ENCODE data around the gene ACTL6B.
"Not testable (repeated sequence)": the region's sequence is repeated elsewhere in the genome, so short reads cannot be mapped to it uniquely, and the experiment has no call there.

Gene ACTL6B

GRCh38 chr7:100655908-100656674 lies at the start of gene ACTL6B:
ACTL6B (minus strand) TSS chr7:100656448; CDS start chr7:100656354, 94 bp downstream.
- no peak for DNase-seq (ENCODE audit: low read depth, low spot score)
- H3K27ac ChIP-seq, result no peak within 1 kb of the TSS

GRCh38 chr7:100705320-100705752 lies 49.1 kb upstream of the ACTL6B start:
- no peak for DNase-seq (ENCODE audit: low read depth, low spot score)
- peak overlapping the region; percentile 58 for H3K27ac ChIP-seq

GRCh38 chr7:100701089-100701488 lies 44.8 kb upstream of the ACTL6B start:
- not testable (repeated sequence) for DNase-seq (ENCODE audit: low read depth, low spot score); H3K27ac ChIP-seq

DNA sequence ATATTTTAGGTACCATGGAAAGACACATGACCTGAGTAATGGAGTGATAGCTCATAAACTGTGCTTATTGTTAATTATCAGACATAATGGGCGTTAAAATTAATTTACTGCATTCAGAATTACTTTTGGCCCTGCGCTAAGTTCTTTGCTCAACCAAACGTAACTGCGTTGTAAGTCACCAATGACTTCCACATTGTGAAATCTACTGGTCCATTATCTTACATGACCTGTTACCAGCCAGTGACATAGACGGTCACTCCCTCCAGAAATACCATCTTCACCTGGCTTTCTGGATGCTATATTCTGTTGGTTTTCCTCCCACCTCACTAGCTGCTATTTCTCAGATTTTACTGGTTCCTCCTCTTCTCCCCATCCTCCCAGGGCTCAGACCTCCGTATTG lies 42.8 kb upstream of the ACTL6B start:
- no peak for DNase-seq (ENCODE audit: low read depth, low spot score)

DNA sequence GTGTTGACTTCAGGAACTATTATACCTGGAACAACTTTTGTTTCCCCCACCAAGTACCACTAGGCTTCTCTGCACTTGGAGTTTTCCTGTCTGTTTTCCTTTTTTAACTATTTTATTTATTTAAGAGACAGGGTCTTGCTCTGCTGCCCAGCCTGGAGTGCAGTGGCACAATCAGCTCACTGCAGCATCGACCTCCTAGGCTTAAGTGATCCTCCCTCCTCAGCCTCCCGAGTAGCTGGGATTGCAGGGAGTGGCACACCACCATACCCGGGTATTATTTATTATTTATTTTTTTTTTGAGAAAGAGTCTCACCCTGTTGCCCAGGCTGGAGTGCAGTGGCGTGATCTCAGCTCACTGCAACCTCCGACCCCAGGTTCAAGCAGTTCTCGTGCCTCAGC lies 39.9 kb upstream of the ACTL6B start:
- no peak overlapping the region for H3K27ac ChIP-seq
- DNase-seq (ENCODE audit: low read depth, low spot score), result no peak

More for the DNA sequence above, 42.8 kb upstream of the ACTL6B start:
- H3K27ac ChIP-seq, result no peak overlapping the region

GRCh38 chr7:100694098-100694745 lies 38.0 kb upstream of the ACTL6B start, which contains the start of gene GIGYF1:
GIGYF1 (minus strand) TSS chr7:100694250; CDS start chr7:100688238, 6,012 bp downstream.
- no peak for DNase-seq (ENCODE audit: low read depth, low spot score)
- H3K27ac ChIP-seq, result peak within 1 kb of the TSS; percentile 24

DNA sequence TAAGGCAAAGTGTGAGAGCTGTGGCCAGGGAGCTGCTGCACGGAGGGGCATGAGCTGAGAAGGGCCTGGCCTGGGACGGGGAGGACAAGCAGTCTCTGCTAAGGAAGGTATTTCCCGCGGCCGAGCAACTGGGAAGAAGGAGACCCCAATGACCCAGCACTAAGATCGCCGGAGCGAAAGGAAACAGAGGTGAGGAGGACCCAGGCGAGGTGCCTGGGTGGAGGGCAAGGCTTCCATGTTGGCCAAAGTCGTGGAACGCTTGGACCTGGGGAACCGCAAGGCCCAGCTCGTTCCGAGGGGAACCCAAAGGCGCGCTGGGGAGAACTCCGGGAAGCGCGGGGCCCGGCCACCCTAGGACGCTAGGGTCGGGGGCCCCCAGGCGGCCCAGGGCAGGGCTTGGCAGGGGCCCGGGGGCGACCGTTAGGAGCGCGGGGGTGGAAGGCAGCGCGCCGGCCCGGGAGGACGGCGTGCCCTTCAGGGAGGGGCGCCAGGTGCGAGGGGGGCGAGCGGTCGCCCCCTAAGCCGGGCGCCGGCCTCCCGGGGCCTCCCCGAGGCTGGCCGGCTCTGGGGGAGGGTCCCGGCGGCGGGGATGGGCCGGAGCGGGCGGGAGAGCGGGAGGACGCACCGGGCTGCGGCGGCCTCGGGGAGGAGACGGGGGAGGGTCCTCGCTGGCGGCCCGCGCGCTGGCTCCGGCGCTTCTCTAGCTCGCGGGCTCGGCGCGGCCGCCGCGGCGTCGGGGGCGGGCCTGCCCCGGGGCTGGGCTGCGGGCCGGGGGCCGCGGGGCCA lies 37.3 kb upstream of the ACTL6B start:
- peak overlapping the region; percentile 24 for H3K27ac ChIP-seq
- no peak for DNase-seq (ENCODE audit: low read depth, low spot score)

DNA sequence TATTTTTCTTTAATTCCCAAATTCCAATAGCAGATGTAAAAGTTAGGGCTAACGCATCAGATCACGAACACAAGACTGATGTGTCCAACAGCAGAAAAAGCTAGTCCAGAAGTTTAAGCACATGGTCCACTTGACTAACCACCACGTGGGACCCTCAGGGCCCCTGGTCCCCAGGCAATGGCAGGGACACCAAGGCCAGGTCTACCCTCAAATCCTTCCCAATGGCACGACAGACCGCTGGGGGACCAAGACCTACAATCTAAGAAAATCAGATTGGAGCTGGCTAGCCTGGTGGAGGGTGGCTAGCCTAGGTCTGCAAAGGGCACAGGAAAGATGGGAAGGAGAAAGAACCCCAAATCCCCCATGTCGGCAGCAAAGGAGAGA lies 36.3 kb upstream of the ACTL6B start:
- no peak overlapping the region for H3K27ac ChIP-seq
- DNase-seq (ENCODE audit: low read depth, low spot score), result no peak

DNA sequence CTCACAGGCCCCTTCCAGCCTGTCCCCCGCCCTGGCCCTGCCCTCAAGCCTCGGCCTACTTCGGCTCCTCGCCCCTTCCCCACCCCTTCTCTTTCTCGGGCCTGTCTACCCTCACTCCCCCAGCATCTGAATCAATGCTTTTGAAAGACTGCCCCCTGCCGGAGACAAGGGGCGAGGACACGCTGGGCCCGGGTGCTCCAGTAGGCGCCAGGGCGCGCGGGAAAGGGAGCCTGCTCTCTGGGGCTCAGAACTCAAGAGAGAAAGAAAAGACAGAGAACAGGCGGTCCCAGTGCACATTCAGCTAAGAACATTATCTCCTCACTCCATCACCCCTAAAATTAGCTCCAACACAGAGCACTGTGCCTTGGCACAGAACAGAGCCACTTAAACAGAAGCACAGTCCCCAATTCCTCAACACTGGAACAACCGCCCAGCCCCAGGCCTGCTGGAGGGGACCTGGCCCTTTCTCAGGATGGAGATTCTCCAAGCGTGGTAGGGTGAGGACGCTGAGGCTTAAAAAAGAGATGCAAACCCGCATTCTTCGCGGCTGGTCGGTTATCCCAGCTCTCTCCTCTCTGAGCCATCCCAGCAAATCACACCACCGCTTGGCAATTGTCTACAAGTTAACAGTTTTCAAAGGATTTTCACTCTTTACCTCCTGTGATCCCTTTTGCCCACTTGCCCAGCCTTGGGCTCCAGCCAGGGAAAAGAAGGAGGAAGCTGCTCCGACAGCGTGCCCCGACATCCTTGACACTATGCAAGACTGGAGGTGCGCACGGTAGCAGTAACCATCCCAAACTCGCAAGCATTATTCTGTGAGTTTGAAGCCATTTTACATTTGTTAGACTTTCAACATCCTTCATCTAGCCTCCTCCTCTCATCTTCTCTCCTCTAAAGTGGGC lies 35.7 kb upstream of the ACTL6B start:
- DNase-seq (ENCODE audit: low read depth, low spot score), result no peak
- no peak overlapping the region for H3K27ac ChIP-seq

GRCh38 chr7:100689230-100690135 lies 33.2 kb upstream of the ACTL6B start:
- no peak overlapping the region for H3K27ac ChIP-seq

DNA sequence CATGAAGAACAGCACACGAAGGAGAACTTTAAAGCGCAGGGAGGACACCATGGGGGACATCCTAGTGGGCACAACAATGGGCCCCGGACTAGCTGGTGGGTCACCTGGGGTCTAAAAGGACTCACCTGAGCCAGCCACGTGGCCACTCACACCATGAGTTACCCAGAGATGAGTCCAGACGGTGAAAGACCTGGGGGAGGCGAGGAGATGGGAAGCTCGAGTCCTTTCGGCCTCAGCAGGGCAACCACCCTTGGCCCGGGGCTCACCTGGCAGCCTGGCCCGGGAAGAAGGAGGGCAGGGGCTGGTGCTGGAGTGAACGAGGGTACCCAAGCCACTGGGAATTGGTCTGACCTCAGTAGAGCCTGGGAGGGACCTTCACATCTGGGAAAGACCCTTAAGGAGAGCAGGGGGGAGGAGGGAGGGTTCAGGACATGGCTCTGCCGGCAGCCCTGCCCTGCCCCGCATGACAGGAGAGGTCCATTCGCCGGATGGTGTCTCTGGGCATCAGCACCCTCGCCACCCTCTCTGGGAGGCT lies 32.1 kb upstream of the ACTL6B start:
- H3K27ac ChIP-seq, result no peak overlapping the region
- no peak for DNase-seq (ENCODE audit: low read depth, low spot score)

More at GRCh38 chr7:100689230-100690135, 33.2 kb upstream of the ACTL6B start:
- DNase-seq (ENCODE audit: low read depth, low spot score), result no peak

- DNase-seq (ENCODE audit: low read depth, low spot score), result no peak
- H3K27ac ChIP-seq, result no peak overlapping the region
Measured at GRCh38 chr7:100687751-100688300, 31.6 kb upstream of the ACTL6B start.

- no peak for DNase-seq (ENCODE audit: low read depth, low spot score)
- H3K27ac ChIP-seq, result no peak overlapping the region
Measured at GRCh38 chr7:100687261-100687660, 31.0 kb upstream of the ACTL6B start.

DNA sequence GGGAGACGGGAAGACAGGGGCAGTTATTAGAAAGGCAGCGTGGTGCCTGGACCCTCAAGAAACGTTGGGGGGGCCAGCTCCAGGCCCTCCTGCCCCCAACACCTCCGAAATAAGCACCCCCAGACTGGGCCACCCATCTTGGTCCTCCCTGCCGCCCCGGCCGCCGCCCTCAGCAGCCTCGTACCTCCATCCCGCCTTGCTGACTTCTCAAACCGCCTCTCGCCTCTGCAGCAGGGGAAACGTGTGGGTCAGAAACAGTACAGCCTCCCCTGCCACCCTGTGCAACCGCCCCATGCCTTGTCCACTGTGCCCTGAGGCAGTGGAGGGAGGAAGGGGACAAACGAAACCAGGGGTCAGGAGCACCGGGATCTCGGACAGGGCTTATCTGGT lies 30.6 kb upstream of the ACTL6B start:
- DNase-seq (ENCODE audit: low read depth, low spot score), result no peak
- no peak overlapping the region for H3K27ac ChIP-seq

- DNase-seq (ENCODE audit: low read depth, low spot score), result no peak
- H3K27ac ChIP-seq, result no peak overlapping the region
Measured at GRCh38 chr7:100686201-100686821, 30.1 kb upstream of the ACTL6B start.

- no peak for DNase-seq (ENCODE audit: low read depth, low spot score)
- H3K27ac ChIP-seq, result no peak overlapping the region
Measured at GRCh38 chr7:100685631-100686145, 29.4 kb upstream of the ACTL6B start.

- no peak for DNase-seq (ENCODE audit: low read depth, low spot score)
Measured at GRCh38 chr7:100685049-100685605, 28.9 kb upstream of the ACTL6B start.

More at GRCh38 chr7:100685049-100685605, 28.9 kb upstream of the ACTL6B start:
- H3K27ac ChIP-seq, result no peak overlapping the region

Data from epithelial cell of prostate (primary cell).